Neural cell (in vitro differentiated cells): ENCODE measurements around the gene ZNF335. TPM values are rescaled to one million over a fixed set of nuclear protein-coding genes. Genes with fewer than 3 reads are reported as not detected.

Source experiments
- H2AFZ ChIP-seq: fragments of 200-600, 300-800 bp; sonication (generic), shearing (Covaris generic); 2 replicates; pipeline ENCODE4 v1.6.0; 2014; ENCODE audit warnings: low read depth, mild to moderate bottlenecking, antibody characterized with exemption, low read length, moderate library complexity
- H3F3A ChIP-seq: fragments of 200-600 bp; shearing (Covaris generic); 2 replicates; pipeline ENCODE4 v1.6.1; 2016; ENCODE audit warnings: mild to moderate bottlenecking, moderate library complexity, mixed read lengths, antibody characterized with exemption, low read length; ENCODE audit not compliant: insufficient read depth, poor library complexity, severe bottlenecking
- H3K27ac ChIP-seq: fragments of 200-600, 300-800 bp; sonication (generic), shearing (Covaris generic); 2 replicates; pipeline ENCODE4 v1.5.1; 2014; ENCODE audit warnings: mild to moderate bottlenecking, low read length, moderate library complexity
- H3K27me3 ChIP-seq: fragments of 300-800, 200-600 bp; sonication (generic), shearing (Covaris generic); 2 replicates; pipeline ENCODE4 v1.6.0; 2014; ENCODE audit warnings: mild to moderate bottlenecking, low read depth, low read length, moderate library complexity; ENCODE audit not compliant: insufficient read depth
- H3K36me3 ChIP-seq: fragments of 300-800, 200-600 bp; sonication (generic), shearing (Covaris generic); 2 replicates; pipeline ENCODE4 v1.5.1; 2014; ENCODE audit warnings: mild to moderate bottlenecking, antibody characterized with exemption, low read length, moderate library complexity; ENCODE audit not compliant: insufficient read depth
- H3K4me2 ChIP-seq: fragments of 300-800, 200-600 bp; sonication (generic), shearing (Covaris generic); 2 replicates; pipeline ENCODE4 v1.6.0; 2014; ENCODE audit warnings: mild to moderate bottlenecking, low read length
- H3K4me3 ChIP-seq: fragments of 300-800, 200-600 bp; sonication (generic), shearing (Covaris generic); 2 replicates; pipeline ENCODE4 v1.5.1; 2014; ENCODE audit warnings: mild to moderate bottlenecking, low read length, moderate library complexity
- H3K79me2 ChIP-seq: fragments of 200-600 bp; shearing (Covaris generic); replicated peaks from 2 replicates; pipeline ENCODE4 v1.6.0; 2014; ENCODE audit warnings: mild to moderate bottlenecking, low read length, moderate library complexity; ENCODE audit not compliant: insufficient read depth
- H3K9ac ChIP-seq: fragments of 300-800, 200-600 bp; sonication (generic), shearing (Covaris generic); 2 replicates; pipeline ENCODE4 v1.6.1; 2016; ENCODE audit warnings: mild to moderate bottlenecking, low read length, mixed read lengths
- H3K9me2 ChIP-seq: fragments of 200-600 bp; shearing (Covaris generic); 2 replicates; pipeline ENCODE4 v1.6.1; 2016; ENCODE audit warnings: mild to moderate bottlenecking, low read length, mixed read lengths; ENCODE audit not compliant: insufficient read depth
- H3K9me3 ChIP-seq: fragments of 200-600, 300-800 bp; sonication (generic), shearing (Covaris generic); 2 replicates; pipeline ENCODE4 v1.6.1; 2016; ENCODE audit warnings: mild to moderate bottlenecking, mixed run types, low read length, moderate library complexity, mixed read lengths
- H4K20me1 ChIP-seq: fragments of 200-600 bp; shearing (Covaris generic); 2 replicates; pipeline ENCODE4 v1.6.1; 2016; ENCODE audit warnings: mild to moderate bottlenecking, mixed run types; ENCODE audit not compliant: insufficient read depth
- CTCF ChIP-seq: fragments of 450-650 bp; IDR thresholded peaks from 2 replicates; pipeline ENCODE4 v1.5.1; 2014; ENCODE audit warnings: antibody characterized with exemption, mild to moderate bottlenecking, moderate library complexity; ENCODE audit not compliant: poor library complexity, severe bottlenecking
- EP300 ChIP-seq: fragments of 450-650 bp; conservative IDR thresholded peaks from 2 replicates; pipeline ENCODE4 v1.6.1; 2014; ENCODE audit warnings: antibody characterized with exemption, mild to moderate bottlenecking, moderate library complexity; ENCODE audit not compliant: poor library complexity, severe bottlenecking
- EZH2 ChIP-seq: fragments of 200-600, 300-800 bp; shearing (Covaris generic), sonication (generic); IDR thresholded peaks from 2 replicates; pipeline ENCODE4 v1.6.1; 2014; ENCODE audit warnings: antibody characterized with exemption, low read length, borderline replicate concordance, mild to moderate bottlenecking; ENCODE audit not compliant: insufficient read depth, poor library complexity, severe bottlenecking
- MXI1 ChIP-seq: fragments of 450-650 bp; conservative IDR thresholded peaks from 2 replicates; pipeline ENCODE4 v1.6.1; 2014; ENCODE audit warnings: antibody characterized with exemption, mild to moderate bottlenecking; ENCODE audit not compliant: poor library complexity, severe bottlenecking
- POLR2AphosphoS5 ChIP-seq: IDR thresholded peaks from 2 replicates; pipeline ENCODE4 v1.6.1; 2012
- RAD21 ChIP-seq: fragments of 450-650 bp; conservative IDR thresholded peaks from 2 replicates; pipeline ENCODE4 v1.6.1; 2014; ENCODE audit warnings: antibody characterized with exemption, mild to moderate bottlenecking, moderate library complexity
- REST ChIP-seq: IDR thresholded peaks from 2 replicates; pipeline ENCODE4 v1.6.1; 2012; ENCODE audit warnings: borderline replicate concordance
- SMC3 ChIP-seq: fragments of 450-650 bp; conservative IDR thresholded peaks from 2 replicates; pipeline ENCODE4 v1.6.1; 2014; ENCODE audit warnings: antibody characterized with exemption, mild to moderate bottlenecking, moderate library complexity; ENCODE audit not compliant: poor library complexity
- TAF1 ChIP-seq: IDR thresholded peaks from 2 replicates; pipeline ENCODE4 v1.6.1; 2012; ENCODE audit warnings: low read depth
- polyA plus RNA-seq: library from polyadenylated mRNA; depleted of rRNA; stranded (reverse); fragments of >200 nt; gene quantifications from 2 replicates; pipeline ENCODE4 v1.2.3, GENCODE V29; 2014

The ZNF335 gene
- polyA plus RNA-seq, 1 donor from 2014 or later = 12.8 TPM

GRCh38 chr20:46011631-46012482 lies 39.9 kb upstream of the ZNF335 start:
- no peaks in the 10 kb centered on the region for H3K79me2 ChIP-seq
- H3K4me2 ChIP-seq = no peak overlapping the region
- H2AFZ ChIP-seq = no peak overlapping the region
- H3K27me3 ChIP-seq = peaks cover 15% of the 10 kb centered on the region
- H3K9me2 ChIP-seq = no peaks in the 10 kb centered on the region
- H3F3A ChIP-seq = no peaks in the 10 kb centered on the region
- H3K4me3 ChIP-seq = no peak overlapping the region
- TF ChIP-seq SMC3 (no peak), RAD21 (no peak)
- no peak overlapping the region for H3K9ac ChIP-seq
- H4K20me1 ChIP-seq = no peaks in the 10 kb centered on the region
- H3K36me3 ChIP-seq = no peaks in the 10 kb centered on the region
- no peaks in the 10 kb centered on the region for H3K9me3 ChIP-seq
- no peak overlapping the region for H3K27ac ChIP-seq

- Histone ChIP-seq H3K9me3 (no peaks in the 10 kb centered on the region), H3K27ac (no peak overlapping the region), H3K9me2 (no peaks in the 10 kb centered on the region), H3K27me3 (peaks cover 15% of the 10 kb centered on the region), H3K79me2 (no peaks in the 10 kb centered on the region), H4K20me1 (no peaks in the 10 kb centered on the region), H3K36me3 (no peaks in the 10 kb centered on the region), H2AFZ (no peak overlapping the region), H3K4me3 (no peak overlapping the region), H3K4me2 (no peak overlapping the region), H3F3A (no peaks in the 10 kb centered on the region), H3K9ac (no peak overlapping the region)
- TF ChIP-seq REST = no peak
- TF ChIP-seq MXI1 = no peak
- no peak for TF ChIP-seq CTCF
- TF ChIP-seq SMC3 = no peak
- TF ChIP-seq TAF1 = no peak
- TF ChIP-seq EZH2 = no peak
- no peak for TF ChIP-seq EP300
- no peak for TF ChIP-seq POLR2AphosphoS5
- no peak for TF ChIP-seq RAD21
These were observed 38.7 kb upstream of the ZNF335 start for GRCh38 chr20:46010491-46011391.
